ENCODE measurements around the gene C3orf18.

DNA sequence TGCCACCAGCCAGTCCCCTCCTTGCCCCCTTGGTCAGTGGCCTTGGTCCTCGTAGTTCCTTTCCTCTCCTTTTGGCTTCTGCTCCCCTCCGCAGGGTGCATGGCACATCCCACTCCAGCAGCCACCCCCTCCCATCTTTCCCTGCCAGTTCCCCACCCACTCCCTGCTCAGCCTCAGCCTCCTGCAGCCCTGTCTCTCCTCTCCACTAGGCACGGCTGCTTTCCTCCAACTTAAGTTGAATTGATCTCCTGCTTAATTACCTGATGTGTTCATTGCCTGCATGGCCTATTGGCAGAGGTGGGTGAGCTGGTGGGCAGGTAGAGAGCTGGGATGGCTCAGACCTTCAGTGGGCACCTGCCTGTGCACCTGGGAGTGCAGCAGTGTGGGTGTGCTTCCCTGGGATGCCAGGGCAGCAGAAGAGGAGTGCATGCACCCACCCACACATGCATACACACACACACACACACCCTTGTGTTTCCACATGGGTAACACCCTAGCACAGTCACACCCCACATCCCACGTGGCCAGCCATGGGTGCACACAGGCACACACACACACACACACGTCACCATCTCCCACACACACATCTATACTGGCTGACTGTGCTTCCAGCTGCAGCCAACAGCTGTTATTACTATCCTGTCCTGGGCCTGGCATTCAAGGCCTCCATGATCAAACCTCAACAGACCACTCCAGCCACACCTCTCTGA is 30.9 kb downstream of the C3orf18 start:
- TF ChIP-seq, protein P1, sequence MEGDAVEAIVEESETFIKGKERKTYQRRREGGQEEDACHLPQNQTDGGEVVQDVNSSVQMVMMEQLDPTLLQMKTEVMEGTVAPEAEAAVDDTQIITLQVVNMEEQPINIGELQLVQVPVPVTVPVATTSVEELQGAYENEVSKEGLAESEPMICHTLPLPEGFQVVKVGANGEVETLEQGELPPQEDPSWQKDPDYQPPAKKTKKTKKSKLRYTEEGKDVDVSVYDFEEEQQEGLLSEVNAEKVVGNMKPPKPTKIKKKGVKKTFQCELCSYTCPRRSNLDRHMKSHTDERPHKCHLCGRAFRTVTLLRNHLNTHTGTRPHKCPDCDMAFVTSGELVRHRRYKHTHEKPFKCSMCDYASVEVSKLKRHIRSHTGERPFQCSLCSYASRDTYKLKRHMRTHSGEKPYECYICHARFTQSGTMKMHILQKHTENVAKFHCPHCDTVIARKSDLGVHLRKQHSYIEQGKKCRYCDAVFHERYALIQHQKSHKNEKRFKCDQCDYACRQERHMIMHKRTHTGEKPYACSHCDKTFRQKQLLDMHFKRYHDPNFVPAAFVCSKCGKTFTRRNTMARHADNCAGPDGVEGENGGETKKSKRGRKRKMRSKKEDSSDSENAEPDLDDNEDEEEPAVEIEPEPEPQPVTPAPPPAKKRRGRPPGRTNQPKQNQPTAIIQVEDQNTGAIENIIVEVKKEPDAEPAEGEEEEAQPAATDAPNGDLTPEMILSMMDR (tag by site-specific recombination; IDR thresholded peaks at IDR 0.05) = no peak
- TF ChIP-seq SETDB1 (IDR thresholded peaks at IDR 0.05; ENCODE audit: insufficient read length, low read length) (no peak), YY1 (tag by site-specific recombination; IDR thresholded peaks at IDR 0.05) (no peak), ZNF274 (IDR thresholded peaks at IDR 0.05; ENCODE audit: low read length) (no peak), ZNF274 (tag by site-specific recombination; IDR thresholded peaks at IDR 0.05; ENCODE audit: borderline replicate concordance) (no peak), ZNF76 (tag by site-specific recombination; IDR thresholded peaks at IDR 0.05; ENCODE audit: borderline replicate concordance, low read depth) (no peak), ZNF121 (tag by site-specific recombination; IDR thresholded peaks at IDR 0.05) (no peak)
- TF ChIP-seq, protein P2, sequence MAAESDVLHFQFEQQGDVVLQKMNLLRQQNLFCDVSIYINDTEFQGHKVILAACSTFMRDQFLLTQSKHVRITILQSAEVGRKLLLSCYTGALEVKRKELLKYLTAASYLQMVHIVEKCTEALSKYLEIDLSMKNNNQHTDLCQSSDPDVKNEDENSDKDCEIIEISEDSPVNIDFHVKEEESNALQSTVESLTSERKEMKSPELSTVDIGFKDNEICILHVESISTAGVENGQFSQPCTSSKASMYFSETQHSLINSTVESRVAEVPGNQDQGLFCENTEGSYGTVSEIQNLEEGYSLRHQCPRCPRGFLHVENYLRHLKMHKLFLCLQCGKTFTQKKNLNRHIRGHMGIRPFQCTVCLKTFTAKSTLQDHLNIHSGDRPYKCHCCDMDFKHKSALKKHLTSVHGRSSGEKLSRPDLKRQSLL (tag by site-specific recombination; IDR thresholded peaks at IDR 0.05) = no peak
- TF ChIP-seq, protein P3, sequence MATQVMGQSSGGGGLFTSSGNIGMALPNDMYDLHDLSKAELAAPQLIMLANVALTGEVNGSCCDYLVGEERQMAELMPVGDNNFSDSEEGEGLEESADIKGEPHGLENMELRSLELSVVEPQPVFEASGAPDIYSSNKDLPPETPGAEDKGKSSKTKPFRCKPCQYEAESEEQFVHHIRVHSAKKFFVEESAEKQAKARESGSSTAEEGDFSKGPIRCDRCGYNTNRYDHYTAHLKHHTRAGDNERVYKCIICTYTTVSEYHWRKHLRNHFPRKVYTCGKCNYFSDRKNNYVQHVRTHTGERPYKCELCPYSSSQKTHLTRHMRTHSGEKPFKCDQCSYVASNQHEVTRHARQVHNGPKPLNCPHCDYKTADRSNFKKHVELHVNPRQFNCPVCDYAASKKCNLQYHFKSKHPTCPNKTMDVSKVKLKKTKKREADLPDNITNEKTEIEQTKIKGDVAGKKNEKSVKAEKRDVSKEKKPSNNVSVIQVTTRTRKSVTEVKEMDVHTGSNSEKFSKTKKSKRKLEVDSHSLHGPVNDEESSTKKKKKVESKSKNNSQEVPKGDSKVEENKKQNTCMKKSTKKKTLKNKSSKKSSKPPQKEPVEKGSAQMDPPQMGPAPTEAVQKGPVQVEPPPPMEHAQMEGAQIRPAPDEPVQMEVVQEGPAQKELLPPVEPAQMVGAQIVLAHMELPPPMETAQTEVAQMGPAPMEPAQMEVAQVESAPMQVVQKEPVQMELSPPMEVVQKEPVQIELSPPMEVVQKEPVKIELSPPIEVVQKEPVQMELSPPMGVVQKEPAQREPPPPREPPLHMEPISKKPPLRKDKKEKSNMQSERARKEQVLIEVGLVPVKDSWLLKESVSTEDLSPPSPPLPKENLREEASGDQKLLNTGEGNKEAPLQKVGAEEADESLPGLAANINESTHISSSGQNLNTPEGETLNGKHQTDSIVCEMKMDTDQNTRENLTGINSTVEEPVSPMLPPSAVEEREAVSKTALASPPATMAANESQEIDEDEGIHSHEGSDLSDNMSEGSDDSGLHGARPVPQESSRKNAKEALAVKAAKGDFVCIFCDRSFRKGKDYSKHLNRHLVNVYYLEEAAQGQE (tag by site-specific recombination; IDR thresholded peaks at IDR 0.05) = no peak

Data from HEK293 (cell line).